Bladder microvascular endothelial cell (primary cell): ENCODE measurements around the gene VNN1. TPM values are rescaled to one million over a fixed set of nuclear protein-coding genes. Genes with fewer than 3 reads are reported as not detected.

Experiments used
- total RNA-seq: library from RNA; depleted of rRNA; stranded (reverse); fragments of >200 nt; gene quantifications from 2 replicates; pipeline ENCODE4 v1.2.3, GENCODE V29; 2014

Gene VNN1, protein sequence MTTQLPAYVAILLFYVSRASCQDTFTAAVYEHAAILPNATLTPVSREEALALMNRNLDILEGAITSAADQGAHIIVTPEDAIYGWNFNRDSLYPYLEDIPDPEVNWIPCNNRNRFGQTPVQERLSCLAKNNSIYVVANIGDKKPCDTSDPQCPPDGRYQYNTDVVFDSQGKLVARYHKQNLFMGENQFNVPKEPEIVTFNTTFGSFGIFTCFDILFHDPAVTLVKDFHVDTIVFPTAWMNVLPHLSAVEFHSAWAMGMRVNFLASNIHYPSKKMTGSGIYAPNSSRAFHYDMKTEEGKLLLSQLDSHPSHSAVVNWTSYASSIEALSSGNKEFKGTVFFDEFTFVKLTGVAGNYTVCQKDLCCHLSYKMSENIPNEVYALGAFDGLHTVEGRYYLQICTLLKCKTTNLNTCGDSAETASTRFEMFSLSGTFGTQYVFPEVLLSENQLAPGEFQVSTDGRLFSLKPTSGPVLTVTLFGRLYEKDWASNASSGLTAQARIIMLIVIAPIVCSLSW
- 0.06 TPM in 1 of 2 replicates, not detected in the other for total RNA-seq

DNA sequence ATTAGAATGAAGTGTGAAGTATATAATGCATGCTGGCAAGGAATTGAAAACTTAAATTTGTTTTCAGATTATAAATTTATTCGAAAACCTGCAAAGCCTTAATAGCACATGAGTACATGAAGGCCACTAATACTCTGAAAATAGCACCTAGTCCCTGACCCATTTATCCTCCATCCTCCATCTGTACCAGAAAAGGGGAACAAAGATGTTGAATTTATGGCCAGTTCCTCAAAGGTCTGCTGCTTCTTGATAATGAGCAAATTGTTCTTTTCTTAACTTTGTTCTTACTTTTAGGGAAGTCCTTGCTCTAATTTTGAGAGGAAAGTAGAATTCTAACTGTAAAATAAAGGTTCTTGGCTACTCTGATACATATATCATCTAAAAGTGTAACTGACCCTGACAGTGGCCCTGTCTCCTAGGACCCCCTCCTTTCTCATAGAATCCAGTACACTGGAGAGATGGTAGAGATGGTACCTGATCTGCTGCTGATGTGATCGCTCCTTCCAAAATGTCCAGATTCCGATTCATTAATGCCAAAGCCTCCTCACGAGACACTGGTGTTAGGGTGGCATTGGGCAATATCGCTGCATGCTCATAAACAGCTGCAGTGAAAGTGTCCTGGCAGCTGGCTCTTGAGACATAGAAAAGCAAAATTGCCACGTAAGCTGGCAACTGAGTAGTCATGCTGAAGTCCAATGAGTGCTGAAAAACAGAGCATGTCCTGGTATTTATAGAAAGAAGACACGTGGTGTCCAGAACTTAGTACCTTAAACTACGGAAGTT is at the start of gene VNN1:
TSS of gene VNN1 (minus strand) at position 704 of the 783 bp plus-strand sequence. CDS start at position 684, 20 bp downstream.

DNA sequence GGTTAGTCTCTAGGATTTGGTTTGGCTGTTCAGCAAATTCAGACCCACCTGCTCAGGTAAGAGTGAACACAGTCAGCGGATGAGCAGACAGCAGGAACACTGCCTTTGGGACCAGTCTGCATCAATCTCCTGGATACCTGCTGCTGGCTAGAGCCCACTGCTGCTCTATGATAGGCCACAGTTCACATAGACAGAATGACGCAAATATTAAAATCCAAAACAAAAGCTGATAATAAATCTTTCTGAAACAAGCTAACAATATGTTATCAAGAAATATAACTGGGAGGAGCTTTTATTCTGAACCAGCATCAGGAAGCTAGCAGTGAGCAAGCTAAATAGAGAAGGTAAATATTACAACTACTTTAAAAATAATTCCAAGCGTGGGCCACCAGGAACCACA is 54.8 kb downstream of the VNN1 start, which contains the start of gene TAAR1:
TSS of gene TAAR1 (minus strand) at position 101 of the 400 bp plus-strand sequence. CDS start 13,179 bp downstream, outside the sequence.

Other genes with a start within 250 kb of the VNN1 start
- 13.9 and 46.1 TPM in 2 replicates for gene STX7, start 200.9 kb downstream of the VNN1 start, total RNA-seq
- not detected in 2 replicates for gene TAAR9, start 175.8 kb downstream of the VNN1 start, total RNA-seq
- gene TAAR8, start 161.4 kb downstream of the VNN1 start, total RNA-seq, result not detected in 2 replicates
- gene TAAR6, start 143.7 kb downstream of the VNN1 start, total RNA-seq, result not detected in 2 replicates
- gene TAAR5, start 124.3 kb downstream of the VNN1 start, total RNA-seq, result not detected in 2 replicates
- not detected in 2 replicates for gene TAAR2, start 89.8 kb downstream of the VNN1 start, total RNA-seq
- gene TAAR1, start 54.9 kb downstream of the VNN1 start, total RNA-seq, result not detected in 2 replicates
- gene VNN2, start 43.8 kb upstream of the VNN1 start, total RNA-seq, result not detected in 2 replicates
- 9.6 and 12.8 TPM in 2 replicates for gene SLC18B1, start 84.6 kb upstream of the VNN1 start, total RNA-seq
- 1,079 and 1,164 TPM in 2 replicates for gene RPS12, start 100.5 kb upstream of the VNN1 start, total RNA-seq